GM10266 (cell line): Measurements from ENCODE around the gene TBX10.

ENCODE experiments used
- DNase-seq: peaks from one replicate; pipeline ENCODE4 v3.0.0; 2012; ENCODE audit errors: extremely low spot score
- CTCF ChIP-seq: IDR thresholded peaks from 2 replicates; pipeline ENCODE4 v1.5.1; 2012; ENCODE audit warnings: mild to moderate bottlenecking, low read depth; ENCODE audit not compliant: control insufficient read depth, insufficient read depth; ENCODE audit errors: missing control alignments

The TBX10 gene

DNA sequence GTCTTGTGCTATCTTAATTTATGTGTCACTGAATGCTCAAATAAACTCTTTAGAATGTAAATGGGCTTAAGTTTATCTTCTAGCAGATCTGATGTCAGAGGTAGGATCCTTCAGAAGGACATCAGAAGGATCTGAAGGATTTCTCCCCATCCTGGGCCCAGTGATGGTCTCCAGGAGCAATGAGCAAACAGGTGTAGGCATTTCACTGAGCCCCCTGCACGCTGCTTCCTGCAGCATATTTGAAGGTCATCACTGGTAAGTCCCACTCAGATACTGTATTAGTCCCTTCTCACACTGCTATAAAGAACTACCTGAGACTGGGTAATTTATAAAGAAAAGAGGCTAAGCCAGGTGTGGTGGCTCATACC lies 51.4 kb downstream of the TBX10 start:
- no peak for TF ChIP-seq CTCF
- no peak for DNase-seq

GRCh38 chr11:67586568-67587250 lies 52.9 kb downstream of the TBX10 start:
- no peak for TF ChIP-seq CTCF
- DNase-seq: no peak

DNA sequence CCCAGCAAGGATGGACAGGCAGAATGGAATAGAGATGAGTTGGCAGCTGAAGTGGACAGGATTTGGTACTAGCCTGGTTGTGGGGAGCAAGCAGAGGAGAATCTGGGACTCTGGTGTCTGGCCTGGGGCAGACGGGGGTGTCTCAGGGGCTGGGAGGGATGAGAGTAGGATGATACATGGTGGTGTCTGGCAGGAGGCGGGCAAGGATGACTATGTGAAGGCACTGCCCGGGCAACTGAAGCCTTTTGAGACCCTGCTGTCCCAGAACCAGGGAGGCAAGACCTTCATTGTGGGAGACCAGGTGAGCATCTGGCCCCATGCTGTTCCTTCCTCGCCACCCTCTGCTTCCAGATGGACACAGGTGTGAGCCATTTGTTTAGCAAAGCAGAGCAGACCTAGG lies 53.7 kb downstream of the TBX10 start:
- no peak for TF ChIP-seq CTCF

DNA sequence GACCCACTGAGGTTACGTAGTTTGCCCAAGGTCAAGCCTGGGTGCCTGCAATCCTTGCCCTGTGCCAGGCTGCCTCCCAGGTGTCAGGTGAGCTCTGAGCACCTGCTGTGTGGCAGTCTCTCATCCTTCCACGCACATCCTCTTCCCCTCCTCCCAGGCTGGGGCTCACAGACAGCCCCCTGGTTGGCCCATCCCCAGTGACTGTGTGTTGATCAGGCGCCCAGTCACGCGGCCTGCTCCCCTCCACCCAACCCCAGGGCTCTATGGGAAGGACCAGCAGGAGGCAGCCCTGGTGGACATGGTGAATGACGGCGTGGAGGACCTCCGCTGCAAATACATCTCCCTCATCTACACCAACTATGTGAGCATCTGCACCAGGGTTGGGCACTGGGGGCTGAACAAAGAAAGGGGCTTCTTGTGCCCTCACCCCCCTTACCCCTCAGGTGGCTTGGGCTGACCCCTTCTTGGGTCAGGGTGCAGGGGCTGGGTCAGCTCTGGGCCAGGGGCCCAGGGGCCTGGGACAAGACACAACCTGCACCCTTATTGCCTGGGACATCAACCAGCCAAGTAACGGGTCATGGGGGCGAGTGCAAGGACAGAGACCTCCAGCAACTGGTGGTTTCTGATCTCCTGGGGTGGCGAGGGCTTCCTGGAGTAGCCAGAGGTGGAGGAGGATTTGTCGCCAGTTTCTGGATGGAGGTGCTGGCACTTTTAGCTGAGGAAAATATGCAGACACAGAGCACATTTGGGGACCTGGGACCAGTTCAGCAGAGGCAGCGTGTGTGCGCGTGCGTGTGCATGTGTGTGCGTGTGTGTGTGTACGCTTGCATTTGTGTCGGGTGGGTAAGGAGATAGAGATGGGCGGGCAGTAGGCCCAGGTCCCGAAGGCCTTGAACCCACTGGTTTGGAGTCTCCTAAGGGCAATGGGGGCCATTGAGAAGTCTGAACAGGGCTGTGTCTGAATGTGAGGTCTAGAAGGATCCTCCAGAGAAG lies 54.4 kb downstream of the TBX10 start:
- TF ChIP-seq CTCF: no peak
- DNase-seq: no peak

More for the DNA sequence above, 53.7 kb downstream of the TBX10 start:
- DNase-seq: no peak

- peak; percentile 55 for DNase-seq
- TF ChIP-seq CTCF: no peak
Measured at GRCh38 chr11:67584205-67584880, 55.2 kb downstream of the TBX10 start.

GRCh38 chr11:67583247-67584204 lies 56.0 kb downstream of the TBX10 start, which contains the start of gene GSTP1:
TSS of gene GSTP1 (plus strand) at chr11:67583812. CDS start at chr11:67583844, 32 bp downstream.
- peak; percentile 89 for DNase-seq
- TF ChIP-seq CTCF: peak; percentile 74
